Stimulated activated CD8-positive, alpha-beta memory T cell treated with anti-CD3 and anti-CD28 coated beads, Interleukin-2, amount 100 ng/mL, for 1 hour (primary cell): ENCODE measurements around the gene NEK6.

Experiments used
- DNase-seq, 2 donors: peaks; one replicate each; pipeline ENCODE4 v3.0.0-alpha.2; 2020; ENCODE audit warnings: low read depth in 2 of 2

Gene NEK6

DNA sequence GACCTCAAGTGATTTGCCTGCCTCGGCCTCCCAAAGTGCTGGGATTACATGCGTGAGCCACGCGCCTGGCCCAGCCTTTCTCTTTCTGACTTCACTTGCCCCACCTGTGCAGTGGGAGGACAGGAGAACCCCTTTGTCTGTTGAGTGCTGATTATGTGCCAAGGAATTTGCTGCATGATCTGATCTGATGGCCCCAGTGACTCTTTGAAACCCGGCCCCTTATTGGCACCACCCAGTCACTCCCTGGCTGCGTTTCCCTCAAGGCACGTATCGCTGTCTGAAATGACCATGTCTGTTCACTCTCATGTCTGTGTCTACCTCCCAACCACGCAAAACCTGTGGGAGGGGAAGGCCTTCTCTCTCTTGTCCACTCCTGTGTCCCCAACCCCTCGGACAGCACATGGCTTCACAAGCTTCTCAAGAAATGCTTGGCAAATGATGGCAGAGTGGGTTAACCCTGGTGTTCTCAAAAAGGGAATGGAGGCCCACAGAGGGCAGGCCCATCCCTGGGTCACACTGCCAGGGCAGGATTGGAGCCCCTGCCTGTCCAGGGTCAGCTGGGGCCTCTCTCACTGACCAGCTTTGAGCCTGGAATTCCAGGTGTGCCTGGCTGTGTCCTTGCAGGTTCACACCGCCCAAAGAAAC, 21.9 kb downstream of the NEK6 start:
- DNase-seq: no peak

DNA sequence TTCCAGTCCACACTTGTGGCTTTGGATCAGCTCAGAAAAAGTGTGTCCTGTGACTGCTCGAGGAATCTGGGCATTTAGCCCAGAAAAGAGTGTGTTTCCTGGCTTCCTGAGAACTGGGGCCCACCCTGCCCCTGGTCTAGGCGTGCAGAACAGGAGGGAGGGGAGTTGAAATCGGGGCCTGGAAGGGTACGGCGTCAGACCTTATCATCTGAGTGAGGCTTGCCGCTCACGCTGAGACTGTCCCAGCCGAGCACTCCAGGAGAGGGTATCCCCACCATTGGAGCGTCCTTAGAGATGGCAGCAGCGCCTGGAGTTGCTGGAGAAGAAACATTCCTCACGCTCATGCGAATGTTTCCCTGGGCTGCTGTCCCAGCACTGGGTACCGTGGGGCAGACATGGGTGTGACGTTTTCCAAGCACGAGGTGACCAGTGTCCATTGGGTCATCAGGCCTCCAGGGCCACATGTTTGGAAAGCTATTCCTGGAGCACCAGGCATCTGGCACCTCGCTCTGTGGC, 22.5 kb downstream of the NEK6 start:
- DNase-seq: no peak

DNA sequence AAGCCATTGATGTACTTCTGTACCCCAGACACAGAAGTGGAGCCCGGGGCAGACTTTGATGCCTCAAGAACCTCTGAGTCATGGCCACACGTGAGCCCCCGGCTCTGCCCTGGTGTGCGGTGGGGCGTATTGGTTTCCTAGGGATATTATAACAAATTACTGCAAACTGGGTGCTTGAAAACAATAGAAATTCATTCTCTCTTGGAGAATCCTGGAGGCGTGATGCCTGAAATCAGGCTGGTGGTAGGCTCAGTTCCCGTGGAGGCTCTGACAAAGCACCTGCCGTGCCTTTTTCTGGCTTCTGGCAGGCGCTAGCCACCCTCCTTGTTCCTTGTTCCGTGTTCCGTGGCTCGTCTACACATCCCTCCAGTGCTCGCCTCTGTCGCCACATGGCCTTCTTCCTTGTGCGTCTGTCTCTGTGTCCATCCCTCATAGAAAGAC, 24.2 kb downstream of the NEK6 start:
- no peak for DNase-seq

DNA sequence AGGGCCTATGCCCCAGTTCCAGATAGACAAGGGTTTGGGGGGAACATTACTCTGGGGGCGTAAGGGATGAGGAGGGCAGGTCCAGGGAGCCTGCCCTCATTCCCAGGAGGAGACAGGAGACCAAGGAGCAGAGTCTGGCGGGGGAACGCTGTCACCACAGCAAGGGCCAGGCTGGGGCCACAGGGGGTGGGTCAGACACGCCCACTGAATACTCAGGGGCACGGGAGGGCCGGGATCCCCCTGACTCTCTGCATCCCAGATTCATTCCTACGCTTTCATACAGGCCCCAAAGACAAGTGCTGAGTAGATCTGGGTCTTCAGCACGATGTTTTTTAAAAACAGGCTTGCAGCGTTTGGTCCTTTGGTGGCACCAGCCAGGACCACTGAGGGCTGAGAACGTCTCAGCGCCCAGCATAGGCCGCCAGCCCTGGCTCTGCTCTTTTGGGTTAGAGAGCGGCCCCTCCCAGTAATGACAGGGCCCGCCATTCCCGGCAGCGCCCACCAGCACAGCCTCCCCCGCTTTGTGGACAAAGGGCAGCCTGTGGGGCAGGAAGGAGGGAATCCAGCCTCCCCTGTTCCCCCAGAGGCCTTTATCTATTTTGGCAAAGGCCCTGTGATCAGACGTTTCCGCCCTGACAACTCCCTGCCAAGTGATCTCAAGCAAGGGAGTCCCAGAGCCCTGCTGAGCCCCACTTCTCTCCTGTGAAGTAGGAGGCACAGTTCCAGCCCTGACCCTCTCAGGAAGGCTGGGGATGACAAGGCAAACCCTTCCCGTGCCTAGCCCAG, 24.9 kb downstream of the NEK6 start:
- no peak for DNase-seq

DNA sequence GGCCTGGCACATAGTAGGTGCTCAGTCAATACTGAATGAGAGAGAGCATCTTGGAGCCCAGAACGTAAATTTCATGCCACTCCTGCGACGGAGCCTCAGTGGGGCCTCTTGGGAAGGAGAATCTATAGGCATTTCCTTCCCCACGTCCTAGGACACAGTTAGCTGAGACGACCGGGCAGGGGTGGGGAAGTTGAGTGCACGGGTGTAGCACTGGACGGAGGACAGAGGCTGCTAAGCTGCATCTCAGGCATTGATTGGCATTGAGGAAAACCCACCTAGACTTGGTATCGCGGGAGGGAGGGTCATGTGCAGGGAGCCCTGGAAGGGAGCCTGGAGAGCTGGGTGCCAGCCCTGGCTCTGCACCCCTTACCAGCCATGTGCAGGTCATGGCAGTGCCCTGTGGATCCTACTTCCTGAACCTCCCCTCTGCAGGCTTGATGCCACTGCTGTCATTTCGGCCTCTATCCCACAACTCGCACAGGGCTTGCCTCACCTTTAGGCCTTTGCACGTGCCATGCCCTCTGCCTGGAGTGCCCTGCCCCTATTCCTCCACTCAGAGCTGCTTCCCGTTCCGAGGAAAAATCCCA, 25.6 kb downstream of the NEK6 start:
- DNase-seq: no peak

DNA sequence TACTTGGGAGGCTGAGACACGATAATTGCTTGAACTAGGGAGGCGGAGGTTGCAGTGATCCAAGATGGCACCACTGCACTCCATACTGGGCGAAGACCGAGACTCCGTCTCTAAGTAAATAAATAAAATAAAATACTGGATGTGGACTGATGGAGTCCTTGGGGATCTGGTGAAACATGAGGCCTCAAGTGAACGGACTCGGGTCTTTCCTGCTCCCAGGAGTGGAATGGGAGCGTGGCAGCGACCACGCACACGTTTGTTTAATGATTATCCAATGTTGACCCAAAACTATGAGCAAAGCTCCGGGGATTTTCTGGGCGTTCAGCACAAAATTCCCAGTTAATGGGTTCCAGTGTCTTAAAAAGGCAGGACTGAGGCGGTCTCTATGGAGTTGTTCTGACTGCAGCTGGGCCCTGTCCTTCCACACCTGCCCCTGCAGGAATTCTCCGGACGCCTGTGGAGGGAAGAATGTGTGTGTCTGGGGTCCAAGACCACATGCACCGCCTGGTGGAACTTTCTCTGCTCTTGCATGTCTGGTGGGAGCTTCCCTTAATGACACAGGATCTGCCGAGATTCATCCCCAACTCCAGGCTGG, 26.6 kb downstream of the NEK6 start:
- no peak for DNase-seq

DNA sequence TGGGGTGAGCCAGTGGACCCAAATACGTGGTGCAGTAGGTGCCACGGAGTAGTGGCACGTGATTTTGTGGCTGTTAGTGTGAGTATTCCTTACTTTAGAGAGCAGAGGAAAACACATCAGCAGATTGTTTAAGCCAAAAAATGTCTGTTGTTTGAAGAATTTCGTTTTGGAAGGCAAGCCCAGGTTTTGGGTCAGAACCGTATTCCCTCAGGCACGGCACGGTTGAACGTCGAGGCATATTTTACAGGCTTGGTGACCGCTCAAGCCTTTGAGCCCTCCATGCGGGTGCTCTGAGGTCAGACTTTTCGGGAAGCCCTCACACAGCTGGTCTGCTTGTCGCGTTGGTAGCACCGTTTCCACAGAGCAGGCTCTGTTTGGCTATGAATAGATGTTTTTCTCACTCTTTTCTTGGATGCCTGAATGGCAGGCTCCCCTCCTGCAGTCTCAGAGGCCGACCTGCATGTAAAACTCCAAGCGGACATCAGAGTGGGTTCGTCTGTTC, 27.2 kb downstream of the NEK6 start:
- DNase-seq: no peak

DNA sequence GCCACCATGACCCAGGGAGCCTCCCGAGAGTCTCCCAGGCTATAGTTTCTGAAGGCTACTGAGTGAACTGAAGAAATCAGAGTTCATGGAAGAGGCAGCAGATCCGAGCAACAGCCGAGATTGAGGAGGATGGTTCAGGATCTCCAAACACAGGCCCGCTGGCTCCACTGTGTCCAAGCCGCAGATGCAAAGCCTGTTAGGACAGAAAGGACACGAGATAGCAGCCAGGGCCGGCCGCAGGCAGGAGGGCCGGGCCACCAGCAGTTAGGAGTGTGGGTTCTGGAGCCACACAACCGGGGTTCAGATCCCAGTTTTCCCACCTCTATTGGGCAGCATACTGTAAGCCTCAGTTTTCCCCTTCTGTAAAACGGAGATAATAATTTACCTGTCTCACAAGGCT, 27.7 kb downstream of the NEK6 start:
- DNase-seq: no peak

DNA sequence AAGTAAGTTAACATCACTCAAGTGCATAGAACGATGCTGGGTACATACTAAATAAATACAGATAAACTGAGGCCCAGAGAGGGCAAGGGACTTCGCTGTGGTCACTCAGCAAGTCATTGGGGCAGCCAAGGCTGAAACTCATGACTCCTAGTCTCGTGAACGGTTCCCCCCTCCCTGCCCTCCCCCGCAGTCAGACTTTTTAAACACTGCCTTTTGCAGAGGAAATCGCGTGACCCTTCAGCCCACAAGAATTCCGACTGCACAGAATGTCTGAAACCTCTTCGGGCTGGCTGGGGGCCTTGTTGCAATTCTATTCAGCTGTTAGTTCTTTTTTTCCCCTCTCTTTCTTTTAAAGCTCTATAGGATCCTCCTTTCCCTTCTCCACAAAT, 28.1 kb downstream of the NEK6 start:
- peak; percentile 13 to 16 for DNase-seq

DNA sequence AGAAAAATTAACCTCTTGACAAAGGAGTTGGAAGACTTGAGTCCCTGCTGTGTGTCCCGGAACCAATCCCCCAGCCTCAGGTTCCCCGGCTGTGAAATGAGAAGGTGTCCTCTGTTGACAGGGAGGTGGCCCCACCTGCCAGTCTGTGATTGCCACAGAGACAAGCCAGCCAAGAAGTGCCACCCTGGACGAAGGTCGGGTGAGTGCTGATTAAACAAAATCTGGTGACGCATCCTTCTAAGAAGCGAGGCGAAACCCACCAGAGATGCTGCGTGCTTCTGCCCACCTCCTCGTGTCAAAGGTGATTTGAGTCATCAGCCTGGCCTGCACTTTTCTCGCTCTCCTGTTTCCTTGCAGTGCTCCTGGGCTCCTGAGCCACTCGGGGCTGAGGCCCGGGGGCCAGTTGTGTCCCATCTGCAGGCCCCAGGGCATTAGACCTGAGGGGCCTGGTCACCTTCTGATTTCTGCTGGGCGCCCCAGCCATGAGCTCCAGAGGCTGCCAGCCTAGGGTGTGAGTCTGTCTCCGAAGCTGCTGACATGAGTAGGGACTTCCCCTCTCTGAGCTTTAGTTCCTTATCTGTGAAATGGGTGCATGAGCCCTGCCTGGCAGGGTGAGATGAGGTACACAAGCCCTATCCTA, 28.7 kb downstream of the NEK6 start:
- peak in 1 of 2 donors; percentile 21 for DNase-seq

DNA sequence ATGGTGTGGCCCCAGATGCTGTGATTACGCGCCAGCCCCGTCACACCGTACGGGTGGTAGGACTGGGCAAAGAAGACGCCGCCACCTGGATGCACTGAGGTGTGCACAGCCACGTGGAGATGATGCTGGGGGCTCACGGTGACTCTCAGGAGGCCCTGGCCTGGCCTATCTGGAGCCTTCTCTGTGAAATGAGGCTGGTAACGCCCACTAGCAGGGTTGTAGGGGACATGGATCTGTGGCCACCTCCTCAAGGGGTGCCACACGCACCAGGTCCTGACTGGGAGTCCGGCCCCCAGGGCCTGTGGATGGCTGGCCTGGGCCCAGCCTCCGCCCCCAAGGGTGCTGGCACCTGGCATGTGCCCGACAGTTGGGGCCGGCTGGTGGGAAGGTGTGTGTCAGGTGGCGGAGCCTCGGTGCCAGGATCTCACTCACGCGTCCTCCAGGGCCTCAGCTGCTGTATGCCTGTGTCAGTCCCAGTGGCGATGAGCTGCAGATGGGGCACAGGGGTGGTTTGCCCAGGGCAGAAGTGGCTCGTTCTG, 32.4 kb downstream of the NEK6 start:
- no peak for DNase-seq

DNA sequence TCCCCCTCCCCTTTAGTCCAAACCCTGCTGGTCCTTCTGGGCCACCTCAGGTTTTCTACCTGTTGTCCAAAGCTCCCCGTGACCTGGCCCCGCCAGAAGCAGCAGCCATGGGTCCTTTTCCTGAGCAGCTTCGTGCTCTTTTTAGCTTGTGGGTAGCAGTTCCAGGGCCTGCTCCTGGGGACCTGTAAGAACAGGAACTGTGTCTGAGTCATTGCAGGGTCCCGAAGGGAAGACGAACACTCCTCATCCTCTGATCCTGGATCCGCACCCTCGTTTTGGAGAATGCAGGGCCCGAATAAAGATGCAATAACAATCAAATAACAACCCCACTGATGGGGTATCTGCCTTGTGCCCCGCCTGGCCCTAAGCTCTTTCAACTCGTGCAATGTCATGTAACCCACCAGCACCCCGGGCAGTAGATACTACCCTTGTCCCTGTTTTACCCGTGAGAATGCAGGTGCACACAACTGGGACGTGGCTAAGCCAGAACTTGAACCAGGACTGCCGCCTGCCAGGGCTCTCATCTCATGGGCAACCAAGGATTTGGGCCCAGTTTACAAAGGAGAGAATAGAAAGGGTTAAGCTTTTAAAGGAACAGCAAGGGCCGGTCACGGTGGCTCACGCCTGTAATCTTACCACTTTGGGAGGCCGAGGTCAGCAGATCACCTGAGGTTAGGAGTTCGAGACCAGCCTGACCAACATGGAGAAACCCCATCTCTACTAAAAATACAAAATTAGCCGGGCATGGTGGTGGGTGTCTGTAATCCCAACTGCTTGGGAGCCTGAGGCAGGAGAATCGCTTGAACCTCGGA, 33.2 kb downstream of the NEK6 start:
- no peak for DNase-seq

DNA sequence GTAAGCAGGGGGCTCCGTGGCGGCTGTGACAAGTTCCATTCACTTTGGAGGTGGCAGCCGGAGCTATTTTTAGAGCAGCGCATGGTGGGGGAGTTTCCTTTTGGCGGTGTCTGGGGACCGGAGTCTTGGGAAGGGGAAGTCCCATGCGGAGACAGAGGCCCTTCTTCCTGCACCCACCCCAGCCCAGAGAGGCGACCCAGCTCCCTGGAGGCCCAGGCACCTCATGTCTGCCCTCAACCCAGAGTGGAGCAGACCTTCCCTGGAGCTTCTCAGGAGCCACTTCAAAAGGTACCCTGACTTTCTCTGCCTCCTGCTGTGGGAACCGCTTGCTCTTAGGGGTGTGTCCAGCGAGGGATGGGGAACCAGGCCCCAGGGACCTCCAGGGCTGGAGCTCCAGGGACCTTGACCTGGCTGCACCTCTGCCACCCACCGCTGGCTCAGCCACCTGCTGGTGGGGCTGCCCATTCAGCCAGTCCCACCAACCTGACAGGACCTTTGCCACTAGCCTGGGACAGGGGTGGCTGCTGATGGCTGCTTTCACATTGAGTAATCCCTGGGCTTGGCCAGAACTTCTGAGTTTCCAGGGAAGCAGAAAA, 34.1 kb downstream of the NEK6 start:
- DNase-seq: no peak

DNA sequence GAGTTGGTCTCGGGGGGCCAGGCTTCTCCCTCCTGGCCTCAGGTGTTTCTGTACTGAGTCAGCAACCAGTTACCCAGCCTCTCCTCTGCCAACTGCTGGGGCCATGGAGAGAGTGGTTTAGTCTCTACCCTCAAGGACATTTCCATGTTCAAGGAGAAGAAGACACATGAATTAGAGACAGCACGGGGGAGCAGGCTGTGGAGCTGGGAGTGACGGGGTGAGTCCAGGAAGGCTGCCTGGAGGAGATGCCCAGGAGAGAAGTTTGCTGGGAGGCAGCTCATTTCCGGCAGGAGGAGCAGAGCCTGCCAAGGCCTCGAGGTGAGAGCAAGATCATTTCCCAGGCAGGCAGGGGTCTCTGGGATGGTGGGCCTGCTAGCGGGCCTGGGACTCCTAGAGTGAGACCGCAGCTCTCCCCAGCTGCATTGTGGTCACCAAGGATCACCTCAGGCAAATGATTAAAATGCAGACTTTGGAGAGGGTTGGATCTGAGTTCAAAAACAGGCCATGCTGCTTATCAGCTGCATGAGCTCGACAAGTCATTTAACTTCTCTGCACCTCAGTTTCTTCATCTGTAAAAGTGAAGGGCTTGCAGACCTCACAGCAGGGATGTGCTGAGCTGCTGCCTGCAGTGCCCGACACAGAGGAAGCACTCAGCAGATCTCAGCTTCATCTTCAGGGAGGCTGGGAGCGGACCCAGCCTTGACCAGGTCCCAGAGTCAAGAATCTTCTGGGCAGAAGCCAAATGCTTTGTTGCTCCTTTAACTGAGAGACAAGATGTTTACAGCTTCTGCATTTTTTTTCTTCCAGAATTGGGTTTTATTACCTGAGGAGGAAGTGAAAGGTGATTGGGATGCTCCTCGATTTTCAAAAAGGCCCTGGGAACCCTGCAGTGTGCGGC, 35.2 kb downstream of the NEK6 start:
- no peak for DNase-seq

DNA sequence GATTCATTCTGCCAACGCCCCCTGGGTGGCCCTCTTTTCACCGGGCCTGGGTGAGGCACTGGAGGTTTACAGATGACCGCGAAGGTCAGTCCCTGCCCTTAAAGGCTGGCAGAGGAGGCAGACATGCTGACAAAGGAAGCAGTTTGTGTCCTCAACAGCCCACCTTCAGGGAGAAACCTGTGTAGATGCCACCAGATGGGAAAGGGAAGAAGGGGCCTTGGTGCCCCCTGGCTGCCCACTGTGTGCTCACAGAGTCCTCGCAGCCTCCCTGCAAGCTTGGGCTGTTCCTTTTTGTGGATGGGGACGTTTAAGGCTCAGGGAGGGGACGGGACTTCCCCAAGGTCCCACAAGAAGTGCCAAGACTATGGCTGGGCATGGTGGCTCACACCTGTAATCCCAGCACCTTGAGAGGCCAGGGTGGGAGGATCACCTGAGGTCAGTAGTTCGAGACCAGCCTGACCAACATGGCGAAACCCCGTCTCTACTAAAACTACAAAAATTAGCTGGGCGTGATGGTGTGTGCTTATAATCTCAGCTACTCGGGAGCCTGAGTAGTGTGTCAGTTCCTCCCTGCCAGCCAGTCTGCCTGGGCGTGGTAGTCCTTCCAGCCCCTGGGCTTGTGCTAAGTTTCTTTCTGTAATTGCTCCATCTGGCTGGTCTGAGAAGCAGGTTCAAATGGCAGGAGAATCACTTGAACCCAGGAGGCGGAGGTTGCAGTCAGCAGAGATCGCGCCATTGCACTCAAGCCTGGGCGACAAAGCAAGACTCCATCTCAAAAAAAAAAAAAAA, 36.2 kb downstream of the NEK6 start:
- DNase-seq: no peak

DNA sequence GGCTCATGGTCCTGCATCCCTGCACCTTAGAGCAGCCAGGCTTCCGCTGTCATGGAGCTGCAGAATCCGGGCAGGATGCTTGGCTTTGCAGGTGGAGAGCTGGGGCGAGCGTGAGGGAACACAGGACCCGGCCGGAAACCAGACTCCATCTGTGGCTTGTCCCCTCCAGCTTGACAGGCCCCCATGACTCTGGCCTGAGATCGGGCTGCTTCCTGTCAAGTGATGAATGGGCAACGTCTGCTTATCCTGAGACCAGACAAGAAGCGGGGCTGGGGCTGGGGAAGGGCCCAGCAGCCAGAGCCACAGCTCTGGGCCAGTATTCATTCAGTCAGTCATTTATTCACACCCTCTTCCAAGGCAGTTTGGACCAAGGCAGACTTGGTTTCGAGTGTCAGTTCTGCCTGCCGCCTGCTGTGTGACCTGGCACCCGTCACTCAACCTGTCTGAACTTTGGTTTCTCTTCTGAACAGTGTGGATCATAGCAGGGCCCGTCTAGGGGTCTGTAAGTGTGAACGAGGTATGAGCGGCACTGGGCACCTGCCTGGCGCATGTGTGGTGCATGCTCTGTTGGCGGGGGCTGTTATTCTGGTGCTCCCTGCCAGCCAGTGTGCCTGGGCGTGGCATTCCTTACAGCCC, 37.5 kb downstream of the NEK6 start:
- DNase-seq: no peak

DNA sequence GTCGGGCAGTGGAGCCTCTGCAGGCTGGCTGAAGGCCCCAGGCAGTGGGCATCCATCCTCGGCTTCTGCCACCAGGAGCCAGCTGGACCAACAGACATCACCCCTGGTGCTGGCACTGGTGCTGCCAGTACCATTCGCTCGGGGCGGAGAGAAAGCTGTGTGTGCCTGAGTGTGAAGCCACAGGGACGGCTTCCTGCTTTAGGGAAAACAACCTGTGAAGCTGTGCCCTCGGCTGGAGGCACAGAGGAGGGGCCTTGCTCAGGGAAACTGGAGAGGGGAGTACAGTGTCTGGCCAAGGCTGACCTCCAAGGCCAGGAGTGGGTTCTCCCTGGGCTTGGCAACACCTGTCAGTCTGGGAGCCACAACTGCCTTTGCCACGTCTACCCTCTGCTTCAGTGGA, 38.3 kb downstream of the NEK6 start:
- no peak for DNase-seq
